Loucy (cell line): ENCODE data around the gene PIGT.

Experiments
- CTCF ChIP-seq: fragments of 200-600 bp; sonication (generic); conservative IDR thresholded peaks from 2 replicates; pipeline ENCODE4 v1.5.1; 2014; ENCODE audit warnings: mild to moderate bottlenecking, antibody characterized with exemption, low read length
- EZH2phosphoT487 ChIP-seq: fragments of 200-600 bp; IDR thresholded peaks from 2 replicates; pipeline ENCODE4 v1.6.1; 2018; ENCODE audit warnings: antibody characterized with exemption, mild to moderate bottlenecking, moderate library complexity, borderline replicate concordance

- TF ChIP-seq CTCF (no peak), EZH2phosphoT487 (no peak)
Observed at GRCh38 chr20:45463709-45464108, 47.8 kb downstream of the PIGT start.
